GM11168 (cell line): ENCODE results near the gene B4GALNT2.

Source experiments
- in situ Hi-C: fragments of 300-500 bp; cut with MboI; formaldehyde crosslinking; loops from one replicate; pipeline ENCODE4 v1.12.0; 2022; ENCODE audit warnings: low sequenced_read_pairs; ENCODE audit not compliant: unreplicated experiment

The B4GALNT2 gene

DNA sequence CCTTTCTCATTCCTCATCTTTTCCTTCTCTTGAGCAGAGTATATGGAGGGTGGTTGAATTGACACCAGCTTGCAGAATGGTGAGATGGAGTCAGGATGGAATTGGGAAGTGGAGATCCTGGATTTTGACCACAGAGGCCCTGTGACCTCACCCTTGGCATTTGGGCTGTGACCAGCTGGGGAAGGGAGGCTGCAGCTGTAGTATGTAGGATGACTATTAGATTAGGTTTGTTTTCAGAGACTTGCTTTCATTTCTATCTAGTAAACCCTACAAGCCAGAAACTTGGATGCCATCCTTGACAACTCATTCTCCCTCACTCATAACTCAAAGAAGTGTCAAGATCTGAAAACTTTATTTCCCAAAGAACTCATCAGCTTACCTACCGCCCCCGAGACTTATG is 71.9 kb downstream of the B4GALNT2 start:
- in situ Hi-C loops: no loop called here

DNA sequence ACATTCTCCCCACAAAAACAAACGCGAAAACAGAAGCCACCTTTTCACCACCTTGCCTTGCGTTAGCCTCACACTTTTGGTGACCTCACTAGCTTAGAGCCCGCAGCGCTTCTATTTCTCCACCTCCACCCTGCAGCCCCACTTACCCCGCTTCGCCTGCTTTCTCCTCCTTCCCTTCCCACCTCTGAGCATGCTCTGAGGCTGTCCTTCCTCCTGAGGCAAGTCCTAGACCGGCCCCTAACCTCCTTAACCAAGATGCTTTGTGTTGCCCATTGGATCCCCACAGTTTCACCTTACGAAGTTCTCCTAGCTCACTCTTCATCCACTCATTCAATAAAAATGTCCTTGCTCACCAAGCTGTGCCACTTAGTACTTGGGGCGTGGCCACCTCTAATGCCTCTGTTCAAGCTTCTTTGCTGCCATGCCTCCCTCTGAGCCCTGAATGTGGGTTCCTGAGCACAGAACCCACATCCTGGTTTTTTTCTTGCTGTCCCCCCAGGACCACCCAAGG is 76.5 kb downstream of the B4GALNT2 start:
- in situ Hi-C loops: no loop called here

DNA sequence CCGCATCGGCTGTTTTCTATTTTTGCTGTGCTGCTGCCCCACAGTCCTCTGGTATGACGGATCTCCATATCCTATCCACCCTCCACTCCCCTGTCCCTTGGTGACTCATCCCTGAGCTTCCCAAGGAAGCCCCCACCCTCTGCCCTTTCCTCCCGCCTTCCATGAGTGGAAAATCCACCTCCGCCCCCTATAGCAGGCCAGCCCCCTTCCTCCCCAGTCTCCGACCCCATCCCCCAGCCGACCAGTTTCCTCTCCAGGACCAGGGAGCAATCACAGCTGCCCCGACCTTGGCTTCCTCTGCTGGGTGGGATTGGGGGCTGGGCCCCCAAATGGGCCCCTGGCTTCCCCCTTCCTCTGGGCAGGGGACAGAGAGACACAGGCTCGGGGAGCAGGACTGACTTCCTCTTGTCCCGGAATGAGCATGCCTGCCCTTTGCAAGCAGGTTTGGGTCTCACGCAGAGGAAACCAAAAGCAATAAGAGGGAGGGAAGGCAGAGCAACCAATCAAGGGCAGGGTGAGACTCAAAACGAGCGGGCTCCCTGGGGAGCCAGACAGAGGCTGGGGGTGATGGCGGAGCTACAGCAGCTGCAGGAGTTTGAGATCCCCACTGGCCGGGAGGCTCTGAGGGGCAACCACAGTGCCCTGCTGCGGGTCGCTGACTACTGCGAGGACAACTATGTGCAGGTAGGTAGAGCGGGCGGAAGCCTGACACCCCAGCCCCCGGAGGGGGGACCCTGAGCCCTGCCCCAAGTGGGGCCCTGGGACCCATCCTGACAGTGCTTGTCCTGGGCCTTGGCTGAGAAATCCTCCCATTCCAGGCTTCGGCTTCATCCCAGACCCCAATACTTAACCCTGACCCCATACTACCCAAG is 77.8 kb downstream of the B4GALNT2 start, which contains the start of the genes ABI3 and GNGT2:
TSS of gene ABI3 (plus strand) at position 550 of the 872 bp plus-strand sequence. CDS start at position 568, 18 bp downstream.
TSS of gene GNGT2 (minus strand) at position 417 of the 872 bp plus-strand sequence. CDS start 3,152 bp downstream, outside the sequence.
- in situ Hi-C loops: no loop called here

DNA sequence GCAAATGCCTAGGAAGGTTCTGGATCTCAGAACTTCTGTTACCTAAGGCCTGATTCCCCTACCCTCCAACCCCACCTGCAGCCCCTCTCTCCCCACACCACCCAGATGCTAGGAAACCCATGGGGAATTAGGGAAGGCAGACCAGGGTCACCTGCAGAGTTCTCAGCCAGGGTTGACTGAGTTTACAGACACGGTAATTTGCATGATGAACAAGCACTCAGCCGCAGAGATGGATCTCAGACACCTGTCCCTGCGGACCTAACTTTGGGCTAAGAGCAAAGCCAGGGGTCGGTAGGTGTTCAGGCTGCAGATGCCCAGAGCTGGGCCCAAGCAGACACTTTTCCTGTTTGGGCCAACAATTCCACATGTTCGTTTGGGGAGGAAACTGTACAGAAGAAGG is 80.8 kb downstream of the B4GALNT2 start:
- in situ Hi-C loops: no loop called here

DNA sequence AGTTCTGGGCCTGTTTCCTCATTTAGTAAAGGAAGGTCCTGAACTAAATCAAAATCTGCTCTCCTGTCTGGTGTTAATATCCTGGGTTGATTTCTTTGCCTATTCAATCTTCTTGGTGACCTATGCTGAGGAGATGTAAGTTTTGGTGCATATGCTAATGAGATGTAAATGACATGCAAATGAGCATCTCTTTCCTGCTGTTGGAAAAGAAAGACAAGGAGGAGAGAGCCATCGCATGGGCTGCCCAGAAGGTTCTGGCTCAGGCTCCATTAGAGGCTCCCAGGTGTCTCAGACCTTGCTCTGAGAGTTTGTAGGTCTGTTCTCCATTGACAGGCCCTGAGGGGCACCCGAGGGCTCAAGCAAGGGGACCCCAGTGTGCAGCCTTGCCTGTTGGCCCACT is 81.3 kb downstream of the B4GALNT2 start:
- in situ Hi-C loops: no loop called here

DNA sequence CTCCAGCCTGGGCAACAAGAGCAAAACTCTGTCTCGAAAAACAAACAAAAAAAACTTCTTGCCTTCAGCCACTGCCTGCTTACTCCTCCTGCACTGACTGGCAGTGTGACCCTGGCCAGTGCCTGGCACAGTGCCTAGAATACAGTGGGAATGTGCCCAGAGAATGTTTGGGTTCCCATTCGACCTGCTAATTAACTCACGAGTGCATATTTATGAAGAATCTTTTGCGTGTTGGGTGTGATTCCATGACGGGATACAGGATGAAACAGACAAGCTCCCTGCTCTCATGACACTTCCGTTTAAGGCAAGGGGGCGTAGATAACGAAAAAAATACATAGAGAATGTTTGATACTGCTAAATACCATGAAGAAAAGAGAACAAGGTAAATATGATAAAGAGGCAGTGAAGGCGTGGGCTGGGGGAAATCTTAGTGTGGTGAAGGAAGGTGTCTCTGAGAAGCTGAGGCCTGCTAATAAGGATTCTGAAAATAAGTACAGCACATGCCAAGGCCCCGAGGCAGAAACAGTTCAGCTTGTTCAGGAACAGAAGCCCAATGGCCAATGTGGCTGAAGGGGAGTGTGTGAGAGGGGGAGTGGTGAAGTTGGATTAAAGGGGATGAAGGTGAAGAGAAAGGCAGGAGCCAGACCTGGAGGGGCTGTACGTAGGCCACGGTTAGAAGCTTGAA is 82.2 kb downstream of the B4GALNT2 start:
- in situ Hi-C loops: no loop called here

DNA sequence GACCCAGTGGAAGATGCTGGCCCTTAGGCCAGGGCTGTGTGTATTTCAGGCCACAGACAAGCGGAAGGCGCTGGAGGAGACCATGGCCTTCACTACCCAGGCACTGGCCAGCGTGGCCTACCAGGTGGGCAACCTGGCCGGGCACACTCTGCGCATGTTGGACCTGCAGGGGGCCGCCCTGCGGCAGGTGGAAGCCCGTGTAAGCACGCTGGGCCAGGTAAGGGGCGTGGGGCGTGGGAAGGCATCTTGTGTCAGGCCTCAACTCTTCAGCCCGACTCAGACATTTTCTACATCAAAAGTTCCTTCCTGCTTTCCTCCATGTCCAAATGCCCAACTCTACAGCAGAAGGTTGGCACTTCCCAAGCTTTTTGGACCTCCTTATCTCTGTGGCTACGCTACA is 83.9 kb downstream of the B4GALNT2 start:
- in situ Hi-C loops: no loop called here

DNA sequence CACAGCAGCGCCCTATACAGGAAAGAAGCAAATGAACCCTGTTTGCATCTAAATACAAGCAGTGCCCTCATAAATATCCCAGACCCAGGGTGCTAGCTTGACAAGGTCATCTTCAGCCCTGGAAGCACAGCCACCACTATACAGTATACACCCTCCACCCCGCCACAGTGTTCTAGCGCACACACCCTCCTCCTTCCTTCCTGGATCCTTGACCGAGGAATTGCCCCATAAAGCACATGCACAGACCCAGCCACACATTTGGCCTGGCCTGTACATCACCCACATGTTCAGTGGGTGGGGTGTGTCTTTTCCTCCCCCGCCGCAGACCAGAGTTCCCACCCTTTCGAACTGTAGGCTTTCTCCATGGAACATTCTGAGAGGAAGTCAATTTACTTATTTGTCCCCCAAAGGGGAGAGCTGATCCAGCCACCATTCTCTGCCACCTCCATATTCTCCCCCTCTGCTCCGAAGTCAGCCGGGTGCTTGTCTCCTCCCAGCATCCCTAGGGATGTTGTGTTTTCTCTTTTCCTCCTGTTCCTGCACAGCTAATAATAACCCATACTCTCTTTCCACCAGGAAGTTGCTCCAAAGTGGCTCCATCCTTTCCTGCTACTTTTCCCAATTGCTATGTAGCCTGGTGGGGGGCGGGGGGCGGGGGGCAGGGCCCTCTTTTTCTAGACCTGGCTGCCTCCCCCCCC is 84.5 kb downstream of the B4GALNT2 start:
- in situ Hi-C loops: no loop called here

DNA sequence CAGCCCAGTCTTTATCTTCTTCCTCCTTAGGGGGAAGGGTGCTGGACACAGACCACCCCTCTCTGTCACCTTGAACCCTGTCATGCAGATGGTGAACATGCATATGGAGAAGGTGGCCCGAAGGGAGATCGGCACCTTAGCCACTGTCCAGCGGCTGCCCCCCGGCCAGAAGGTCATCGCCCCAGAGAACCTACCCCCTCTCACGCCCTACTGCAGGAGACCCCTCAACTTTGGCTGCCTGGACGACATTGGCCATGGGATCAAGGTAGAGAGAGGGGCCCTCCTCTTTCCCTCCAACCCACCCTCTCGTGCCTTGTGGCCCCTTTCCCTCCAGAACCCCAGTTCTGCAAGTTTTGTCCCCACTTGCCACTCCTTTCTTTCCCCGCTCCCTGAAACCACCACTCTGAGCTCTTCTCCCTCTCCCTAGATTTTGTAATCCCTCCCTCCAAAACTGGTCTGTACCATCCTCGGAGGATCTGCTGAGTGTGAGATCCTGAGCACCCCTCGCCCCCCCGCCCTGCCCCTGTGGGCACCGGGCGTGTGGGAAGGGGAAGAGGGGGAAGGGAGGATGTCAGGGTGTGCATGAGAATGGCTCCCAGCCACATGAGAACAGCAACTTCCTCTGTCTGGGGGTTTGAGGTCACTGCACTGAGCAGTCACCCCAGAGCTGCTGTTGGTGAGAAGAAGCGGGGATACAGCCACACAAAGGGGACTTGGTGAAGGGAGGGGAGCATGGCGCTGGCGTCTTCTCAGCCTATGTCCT is 85.3 kb downstream of the B4GALNT2 start:
- in situ Hi-C loops: no loop called here

DNA sequence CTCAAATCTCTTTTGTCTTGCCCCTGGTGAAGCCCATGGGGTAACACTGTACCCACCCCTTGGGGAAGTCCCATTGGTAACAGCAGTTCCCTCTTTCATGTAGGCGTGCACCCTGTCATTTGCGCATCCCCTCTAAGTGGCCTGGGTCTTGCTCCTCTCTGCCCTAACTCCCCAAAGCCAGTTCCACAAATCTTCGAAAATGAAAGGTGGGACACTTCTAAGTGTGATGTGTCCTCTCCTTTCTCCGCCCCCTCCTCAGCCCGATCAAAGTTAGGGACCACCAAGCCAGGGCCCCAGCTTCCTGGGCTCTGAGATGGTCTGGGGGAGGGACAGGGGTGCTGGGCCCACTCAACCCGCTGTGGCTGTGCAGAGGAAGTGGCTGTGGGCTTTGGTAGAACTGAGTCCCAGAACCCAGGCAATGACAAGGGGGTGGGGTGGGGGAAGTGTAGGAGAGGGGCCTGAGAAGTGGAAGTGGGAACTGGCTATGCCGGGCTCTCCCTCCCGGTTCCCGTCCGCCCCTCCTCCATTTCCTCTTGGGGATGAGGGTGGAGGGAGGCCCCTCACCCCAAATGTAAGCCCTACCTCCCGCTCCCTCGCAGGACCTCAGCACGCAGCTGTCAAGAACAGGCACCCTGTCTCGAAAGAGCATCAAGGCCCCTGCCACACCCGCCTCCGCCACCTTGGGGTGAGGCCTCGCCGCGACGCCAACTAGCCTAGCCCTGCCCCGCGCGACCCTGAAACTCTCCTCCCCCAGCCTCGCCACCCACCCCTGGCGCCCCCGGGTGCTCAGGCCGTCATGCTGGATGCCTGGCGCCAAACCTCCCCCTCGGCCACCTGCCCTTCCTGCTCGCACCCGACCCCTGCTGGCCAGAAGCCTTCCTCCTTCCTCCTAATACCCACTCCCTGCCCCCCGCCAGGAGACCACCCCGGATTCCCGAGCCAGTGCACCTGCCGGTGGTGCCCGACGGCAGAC is 86.7 kb downstream of the B4GALNT2 start:
- in situ Hi-C loops: no loop called here

DNA sequence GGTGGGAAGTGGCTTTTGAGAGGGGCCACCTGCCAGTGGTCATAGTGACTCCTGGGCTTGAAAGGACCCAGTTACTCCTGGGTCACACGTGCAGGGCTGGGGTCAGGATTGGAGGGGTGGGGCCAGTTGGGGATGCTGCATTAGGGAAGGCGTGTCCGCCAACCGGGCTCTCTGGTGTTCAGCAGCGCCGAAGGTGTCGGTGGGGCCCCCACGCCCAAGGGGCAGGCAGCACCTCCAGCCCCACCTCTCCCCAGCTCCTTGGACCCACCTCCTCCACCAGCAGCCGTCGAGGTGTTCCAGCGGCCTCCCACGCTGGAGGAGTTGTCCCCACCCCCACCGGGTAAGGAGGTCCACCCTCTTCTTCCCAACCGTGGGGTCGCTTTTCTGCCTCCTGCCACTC is 87.4 kb downstream of the B4GALNT2 start:
- in situ Hi-C loops: no loop called here

DNA sequence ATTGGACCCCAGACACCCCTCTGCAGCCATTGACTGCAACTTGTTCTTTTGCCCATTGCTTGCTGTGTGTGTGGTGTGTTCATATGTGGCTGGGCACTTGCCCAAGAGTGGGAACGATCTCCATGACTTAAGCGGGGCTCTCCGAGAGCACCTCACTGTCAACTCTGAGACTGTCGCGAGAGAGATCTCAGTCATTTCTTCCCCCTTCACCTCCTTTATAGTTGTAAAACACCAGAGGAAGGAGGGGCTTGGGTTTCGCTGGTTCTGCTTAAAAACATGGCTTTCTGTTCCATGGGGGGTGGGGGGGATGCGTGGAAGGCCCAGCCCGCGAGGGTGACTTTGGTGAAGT is 90.6 kb downstream of the B4GALNT2 start:
- in situ Hi-C loops: no loop called here

DNA sequence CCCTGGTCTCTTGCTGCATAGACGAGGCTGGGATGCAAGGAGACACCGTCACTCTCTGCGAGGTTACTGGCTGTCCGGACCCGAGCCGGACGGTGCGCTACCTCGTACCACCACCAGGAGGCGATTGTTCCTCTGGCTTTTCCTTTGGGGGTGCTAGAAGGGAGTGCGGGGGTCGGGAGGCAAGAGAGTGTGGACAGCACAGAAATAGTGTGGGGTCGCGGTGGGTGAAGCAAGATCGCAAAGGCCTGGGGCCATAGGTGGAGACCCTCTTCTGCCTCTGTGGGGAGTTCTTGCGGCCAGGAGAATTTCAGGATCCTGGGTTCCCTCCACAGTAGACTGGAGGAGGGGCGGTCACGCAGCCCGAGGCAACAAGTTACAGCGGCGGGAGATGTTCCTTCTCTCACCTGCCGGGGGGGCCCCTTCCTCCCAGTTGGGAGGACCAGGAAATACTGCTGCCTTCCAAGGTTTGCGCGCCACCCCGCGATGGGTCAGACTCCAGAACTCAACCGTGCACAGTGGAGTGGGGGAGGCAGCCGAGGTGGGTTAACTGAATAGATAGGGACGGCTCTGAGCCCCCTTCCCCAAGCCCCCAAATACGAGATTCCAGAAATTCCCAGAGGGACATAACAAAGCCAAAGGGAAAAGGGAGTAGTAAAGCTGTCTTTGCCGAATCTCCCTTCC is 91.1 kb downstream of the B4GALNT2 start:
- in situ Hi-C loops: no loop called here

DNA sequence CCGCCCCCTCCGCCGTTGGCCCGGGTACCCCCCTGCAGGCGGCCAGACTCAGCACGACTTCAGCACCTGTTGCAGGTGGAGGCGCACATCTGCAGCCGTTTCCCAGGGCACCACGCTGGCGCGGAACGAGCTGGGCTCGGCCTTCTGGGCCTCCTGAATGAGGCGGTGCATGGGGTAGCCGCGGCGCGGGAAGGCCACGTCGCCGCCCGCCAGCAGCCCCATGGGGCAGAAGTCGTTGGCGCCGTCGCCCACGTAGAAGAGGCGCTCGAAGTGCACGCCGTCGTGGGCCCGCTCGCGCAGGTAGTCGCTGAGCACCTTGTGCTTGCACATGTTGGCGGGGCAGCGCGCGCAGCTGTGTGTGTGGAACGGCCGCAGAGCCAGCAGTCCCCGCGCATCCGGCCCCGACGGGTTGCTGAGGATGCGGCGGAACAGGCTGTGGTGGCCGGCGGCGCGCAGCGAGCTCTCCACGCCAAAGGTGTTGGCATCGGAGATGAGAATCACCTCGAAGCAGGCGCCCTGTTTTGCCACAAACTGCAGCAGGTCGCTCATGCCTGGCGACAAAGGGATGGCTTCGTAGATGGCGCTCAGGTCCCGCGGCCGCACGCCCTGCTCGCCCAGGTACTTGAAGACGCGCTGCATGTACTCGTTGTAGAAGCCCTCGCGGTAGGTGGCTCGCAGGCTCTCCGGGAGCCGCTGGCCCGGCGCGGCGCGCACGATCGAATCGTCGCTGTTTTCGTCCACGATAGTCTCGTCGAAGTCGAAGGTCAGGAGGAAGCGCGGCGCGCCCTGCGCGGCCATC is 91.8 kb downstream of the B4GALNT2 start:
- in situ Hi-C loops: no loop called here

DNA sequence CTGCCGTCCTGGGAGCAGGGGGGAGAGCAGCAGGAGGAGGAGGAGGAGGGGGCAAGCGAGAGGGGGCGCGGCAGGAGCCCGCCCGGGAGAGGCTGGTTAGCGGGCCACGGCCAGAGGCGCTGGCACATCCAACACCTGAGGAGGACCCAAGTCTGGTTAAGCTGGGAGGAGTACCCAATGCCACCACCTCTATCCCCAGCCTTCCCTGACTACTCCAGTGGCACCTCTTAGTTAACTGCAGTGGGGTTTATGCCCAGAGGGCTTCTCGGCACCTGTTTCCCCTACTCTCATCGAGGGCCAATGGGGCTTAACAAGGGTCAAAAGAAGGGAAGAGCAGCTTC is 92.4 kb downstream of the B4GALNT2 start:
- in situ Hi-C loops: loop anchor here (5.0 kb wide), 1 partner anchor 38 kb away; no protein-coding TSS in a partner anchor

DNA sequence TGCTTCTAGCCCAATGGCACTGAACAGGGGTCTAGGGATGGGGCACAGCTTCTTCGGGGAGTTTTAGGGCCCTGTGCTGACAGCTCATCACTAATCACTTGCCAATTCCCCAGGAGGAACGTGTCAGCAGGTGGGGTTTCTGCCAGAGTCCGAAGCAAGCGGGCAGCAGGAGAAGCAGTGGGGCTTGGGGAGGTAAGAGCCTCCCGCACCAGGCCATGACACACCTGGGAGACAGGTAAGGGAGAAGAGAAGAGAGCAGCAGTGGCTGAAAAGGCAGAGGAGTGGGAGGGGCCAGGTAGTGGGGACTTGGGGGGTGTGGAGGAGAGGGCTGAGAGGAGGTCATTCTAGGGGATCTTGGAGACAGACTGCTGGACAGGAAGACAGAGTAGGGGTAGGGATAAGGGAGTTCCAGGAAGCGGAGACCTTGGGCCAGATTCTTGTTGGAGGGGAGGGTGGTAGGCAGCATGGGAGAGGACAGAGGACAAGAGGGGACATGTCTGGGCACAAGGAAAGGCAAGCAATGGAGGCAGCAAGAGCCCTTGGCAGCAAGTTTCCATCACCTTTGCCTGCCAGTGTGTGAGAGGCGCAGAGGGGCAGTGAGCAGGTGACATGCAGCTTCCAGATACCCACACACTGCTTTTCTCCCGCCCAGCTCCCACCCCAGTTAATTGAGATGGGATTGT is 93.1 kb downstream of the B4GALNT2 start:
- in situ Hi-C loops: loop anchor here (5.0 kb wide), 1 partner anchor 38 kb away; no protein-coding TSS in a partner anchor
